SKM-1 (cell line): ENCODE data around the gene MED16.

Experiments
- DNase-seq: peaks from one replicate; lab custom pipeline; 2025; ENCODE audit not compliant: unreplicated experiment; lab: John Stamatoyannopoulos, UW

MED16 gene, protein sequence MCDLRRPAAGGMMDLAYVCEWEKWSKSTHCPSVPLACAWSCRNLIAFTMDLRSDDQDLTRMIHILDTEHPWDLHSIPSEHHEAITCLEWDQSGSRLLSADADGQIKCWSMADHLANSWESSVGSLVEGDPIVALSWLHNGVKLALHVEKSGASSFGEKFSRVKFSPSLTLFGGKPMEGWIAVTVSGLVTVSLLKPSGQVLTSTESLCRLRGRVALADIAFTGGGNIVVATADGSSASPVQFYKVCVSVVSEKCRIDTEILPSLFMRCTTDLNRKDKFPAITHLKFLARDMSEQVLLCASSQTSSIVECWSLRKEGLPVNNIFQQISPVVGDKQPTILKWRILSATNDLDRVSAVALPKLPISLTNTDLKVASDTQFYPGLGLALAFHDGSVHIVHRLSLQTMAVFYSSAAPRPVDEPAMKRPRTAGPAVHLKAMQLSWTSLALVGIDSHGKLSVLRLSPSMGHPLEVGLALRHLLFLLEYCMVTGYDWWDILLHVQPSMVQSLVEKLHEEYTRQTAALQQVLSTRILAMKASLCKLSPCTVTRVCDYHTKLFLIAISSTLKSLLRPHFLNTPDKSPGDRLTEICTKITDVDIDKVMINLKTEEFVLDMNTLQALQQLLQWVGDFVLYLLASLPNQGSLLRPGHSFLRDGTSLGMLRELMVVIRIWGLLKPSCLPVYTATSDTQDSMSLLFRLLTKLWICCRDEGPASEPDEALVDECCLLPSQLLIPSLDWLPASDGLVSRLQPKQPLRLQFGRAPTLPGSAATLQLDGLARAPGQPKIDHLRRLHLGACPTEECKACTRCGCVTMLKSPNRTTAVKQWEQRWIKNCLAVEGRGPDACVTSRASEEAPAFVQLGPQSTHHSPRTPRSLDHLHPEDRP

DNA sequence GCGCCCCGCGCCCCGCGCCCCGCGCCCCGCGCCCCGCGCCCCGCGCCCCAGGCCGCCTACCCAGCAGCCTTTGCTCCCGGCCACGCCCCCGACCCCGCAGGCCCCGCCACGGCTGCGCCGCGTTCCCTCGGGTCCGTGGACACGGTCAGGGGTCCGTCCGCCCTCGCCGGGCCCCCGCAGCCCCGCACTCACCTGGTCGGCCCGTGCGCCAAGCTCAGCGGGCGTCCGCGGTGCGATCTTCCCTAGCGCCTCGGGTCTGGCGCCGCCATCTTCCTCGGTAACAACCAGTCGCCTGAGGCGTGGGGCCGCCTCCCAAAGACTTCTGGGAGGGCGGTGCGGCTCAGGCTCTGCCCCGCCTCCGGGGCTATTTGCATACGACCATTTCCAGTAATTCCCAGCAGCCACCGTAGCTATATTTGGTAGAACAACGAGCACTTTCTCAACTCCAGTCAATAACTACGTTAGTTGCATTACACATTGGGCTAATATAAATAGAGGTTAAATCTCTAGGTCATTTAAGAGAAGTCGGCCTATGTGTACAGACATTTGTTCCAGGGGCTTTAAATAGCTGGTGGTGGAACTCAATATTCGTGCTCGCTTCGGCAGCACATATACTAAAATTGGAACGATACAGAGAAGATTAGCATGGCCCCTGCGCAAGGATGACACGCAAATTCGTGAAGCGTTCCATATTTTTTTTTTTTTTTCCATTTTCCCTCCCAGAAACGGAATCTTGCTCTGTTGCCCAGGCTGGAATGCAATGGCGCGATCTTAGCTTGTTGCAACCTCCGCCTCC, at the start of gene MED16, which contains the start of gene RNU6-9:
Gene MED16 (minus strand): TSS at position 294 of the 796 bp plus-strand sequence. CDS start 2,056 bp downstream, outside the sequence.
Gene RNU6-9 (plus strand): TSS at position 591 of the 796 bp plus-strand sequence.
- peak; percentile 88 for DNase-seq

DNA sequence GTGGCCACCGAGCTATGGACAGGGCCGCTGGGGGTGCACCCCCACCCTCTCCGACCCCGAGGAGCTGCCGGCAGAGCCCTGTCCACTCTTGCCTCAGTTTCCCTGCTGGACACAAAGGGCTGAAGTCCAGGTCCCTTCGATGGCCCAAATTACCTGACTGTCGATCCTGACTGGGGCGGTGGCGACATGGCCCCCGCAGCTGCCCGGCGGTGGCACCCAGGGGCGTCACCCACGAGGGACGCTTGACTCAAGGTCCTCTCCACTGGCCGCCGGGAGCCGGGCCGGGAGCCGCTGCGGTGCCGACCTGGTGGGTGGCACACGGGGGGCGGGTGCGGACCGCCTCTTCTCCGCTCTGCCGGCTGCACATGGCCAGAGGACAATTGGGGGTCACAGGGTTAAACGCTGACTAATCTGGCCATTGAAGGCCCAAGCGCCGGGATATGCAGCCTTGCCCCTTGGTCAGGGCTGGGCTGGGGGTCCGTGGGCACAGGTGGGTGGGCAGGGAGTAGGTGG, 49.2 kb upstream of the MED16 start:
- DNase-seq: no peak

DNA sequence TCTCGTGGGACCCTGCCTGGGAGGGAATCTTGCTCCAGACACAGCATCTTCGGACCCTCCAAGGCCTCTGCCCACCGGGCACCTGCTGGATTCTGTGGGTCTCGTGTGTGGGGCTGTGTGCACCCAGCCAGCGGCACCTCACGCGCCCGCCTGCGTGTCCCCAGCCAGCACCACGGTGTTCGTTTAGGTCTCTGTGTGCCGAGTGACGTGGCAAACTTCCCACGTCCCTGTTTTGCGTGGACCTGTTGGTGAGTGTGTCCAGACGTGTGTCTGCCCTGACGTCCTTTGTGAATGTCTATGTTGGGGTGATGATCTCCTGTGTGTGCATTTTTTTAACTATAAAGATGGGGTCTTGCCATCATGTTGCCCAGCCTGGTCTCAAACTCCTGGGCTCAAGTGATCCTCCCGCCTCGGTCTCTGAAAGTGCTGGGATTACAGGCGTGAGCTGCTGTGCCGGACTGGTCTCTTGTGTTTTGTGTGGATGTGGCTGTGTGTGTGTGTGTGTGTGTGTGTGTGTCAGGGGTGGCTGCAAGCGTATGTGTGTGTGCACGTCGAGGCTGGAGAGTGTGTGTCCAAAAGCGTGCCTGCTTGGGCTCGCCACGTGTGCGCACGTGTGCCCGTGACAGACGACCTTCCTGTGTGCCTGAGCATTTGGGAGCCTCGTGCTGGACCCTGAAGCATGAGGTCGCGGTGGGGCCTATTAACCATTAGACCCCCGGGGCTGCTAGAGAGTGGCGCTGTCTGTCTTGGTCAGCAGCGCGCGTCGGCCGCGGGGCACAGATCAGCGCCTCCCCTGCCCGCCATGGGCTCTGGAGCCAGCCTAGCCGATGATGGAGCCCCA, 48.5 kb upstream of the MED16 start:
- DNase-seq: no peak

DNA sequence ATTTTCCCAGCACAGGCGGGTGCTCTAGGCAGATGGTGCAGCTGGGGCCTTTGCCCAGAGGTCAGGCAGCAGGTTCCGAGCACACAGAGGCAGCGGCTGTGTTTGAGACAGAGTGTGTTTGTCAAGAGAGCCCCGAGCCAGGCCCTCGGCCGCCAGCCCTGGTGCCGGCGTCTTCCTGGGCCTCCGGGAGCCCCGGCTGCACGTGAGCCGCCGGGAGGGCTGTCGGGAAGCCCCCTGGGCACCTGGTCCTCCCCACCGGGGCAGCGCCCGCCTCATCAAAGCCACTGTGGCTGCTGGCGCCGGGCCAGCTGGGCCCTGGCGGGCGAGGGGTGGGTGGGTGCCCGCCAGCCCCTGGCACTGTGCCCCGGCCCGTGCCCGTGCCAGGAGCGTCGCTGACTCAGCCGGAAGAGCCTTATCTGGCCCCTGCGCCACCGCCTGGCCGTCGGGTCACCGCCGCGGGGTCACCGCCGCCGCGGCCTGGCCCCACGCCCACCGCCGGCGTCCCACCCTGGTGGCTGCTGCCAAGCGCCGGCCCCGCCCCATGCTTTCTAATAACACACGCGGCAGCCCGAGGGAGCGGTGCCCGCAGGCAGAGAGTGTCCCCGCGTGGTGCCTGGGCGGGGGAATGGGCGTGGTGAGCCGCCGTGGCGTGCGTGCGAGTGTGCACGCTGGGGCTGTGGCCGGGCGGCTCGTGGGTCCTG, 47.8 kb upstream of the MED16 start:
- DNase-seq: no peak

DNA sequence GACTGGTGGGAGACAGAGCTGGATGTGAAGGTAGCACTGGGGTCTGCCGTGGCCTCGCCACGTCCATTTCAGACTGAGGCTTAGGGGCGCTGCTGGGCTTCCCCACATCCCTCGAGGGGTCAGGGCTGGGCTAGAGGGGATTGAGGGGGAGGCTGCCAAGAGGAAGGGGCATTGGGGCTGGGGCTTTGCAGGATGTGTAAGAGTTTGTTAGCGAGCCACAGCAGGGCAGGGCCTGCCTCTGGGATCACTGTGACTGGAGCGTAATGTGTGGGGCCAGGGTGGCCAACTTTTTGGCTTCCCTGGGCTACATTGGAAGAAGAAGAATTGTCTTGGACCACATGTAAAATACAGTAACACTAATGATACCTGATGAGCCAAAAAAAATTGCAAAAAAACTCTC, 46.9 kb upstream of the MED16 start:
- no peak for DNase-seq

DNA sequence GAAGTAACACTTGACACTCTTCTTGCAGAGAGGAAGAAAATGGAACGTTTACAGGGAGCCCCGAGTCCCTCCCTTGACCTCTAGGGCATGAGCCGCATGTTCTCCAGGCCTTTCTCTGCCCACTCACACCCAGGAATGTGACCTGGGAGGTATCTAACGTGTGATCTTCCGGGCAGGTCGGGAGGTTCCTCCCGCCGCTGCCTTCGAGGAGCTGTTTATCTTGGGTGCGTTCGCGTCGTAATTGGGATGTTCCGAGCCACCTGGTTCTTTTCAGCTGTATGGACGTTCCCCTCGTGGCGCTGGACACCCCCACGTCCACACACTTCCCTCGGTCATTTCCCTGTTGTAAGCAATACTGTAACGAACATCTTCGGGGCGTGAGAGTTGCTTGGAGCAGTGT, 46.5 kb upstream of the MED16 start:
- no peak for DNase-seq

DNA sequence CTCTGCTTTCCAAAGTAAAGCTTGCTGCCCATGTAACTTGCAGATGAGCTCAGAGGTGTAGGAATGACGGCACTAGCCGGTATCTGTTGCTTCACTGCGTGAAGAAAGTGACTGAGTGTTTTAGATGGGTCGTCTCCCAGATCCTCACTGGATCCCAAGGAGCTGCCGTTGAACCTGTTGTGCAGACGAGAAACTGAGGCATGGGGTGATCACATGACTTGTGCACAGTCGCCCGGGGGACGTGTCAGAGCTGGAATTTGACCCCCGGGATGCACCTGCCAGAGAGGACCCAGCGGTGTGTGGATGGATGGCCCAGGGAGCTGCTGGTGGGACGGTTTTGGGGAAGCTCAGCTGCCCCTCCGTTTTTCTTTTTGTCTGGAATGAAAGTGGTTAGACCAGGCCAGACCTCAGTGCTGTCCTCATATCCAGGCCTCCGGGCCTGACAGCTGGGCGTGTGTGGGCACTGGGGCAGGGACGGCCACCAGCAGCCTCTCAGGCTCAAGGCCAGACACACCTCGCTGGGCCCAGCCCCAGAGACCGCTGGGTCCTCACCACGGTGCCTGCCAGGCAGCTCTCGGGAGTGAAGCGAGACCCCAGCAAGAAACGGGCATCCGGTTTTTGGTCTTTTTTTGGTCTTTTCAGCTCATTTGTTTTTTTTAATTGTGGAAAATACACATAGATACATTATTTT, 45.4 kb upstream of the MED16 start:
- no peak for DNase-seq

DNA sequence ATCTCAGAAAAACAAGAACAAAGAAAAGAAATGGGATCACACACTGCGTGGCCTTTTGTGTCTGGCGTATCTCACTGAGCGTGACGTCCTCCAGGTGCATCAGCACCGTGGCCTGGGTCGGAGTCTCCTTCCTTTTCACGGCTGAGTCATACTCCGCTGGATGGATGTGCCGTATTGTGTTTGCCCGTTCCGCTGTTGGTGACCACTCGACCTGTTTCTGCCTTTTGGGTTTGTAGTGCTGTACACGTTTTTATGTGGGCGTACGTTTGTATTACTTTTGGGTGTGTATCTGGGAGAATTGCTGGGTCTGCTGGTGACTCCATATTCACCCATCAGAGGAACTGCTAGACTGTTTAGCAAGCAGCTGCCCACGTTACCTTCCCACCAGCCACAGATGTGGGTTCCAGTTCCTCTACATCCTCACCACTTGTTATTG, 44.3 kb upstream of the MED16 start:
- DNase-seq: no peak

DNA sequence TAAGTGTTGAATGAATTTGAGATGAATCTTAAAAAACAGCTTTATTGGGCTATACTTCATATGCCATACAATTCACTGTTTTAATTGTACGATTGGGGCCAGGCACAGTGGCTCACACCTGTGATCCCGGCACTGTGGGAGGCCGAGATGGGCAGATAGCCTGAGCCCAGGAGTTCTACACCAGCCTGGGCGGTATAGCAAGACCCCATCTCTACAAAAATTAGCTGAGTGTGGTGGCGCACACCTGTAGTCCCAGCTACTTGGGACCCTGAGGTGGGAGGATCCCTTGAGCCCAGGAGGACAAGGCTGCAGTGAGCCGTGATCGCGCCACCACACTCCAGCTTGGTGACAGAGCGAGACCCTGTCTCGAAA, 43.2 kb upstream of the MED16 start:
- DNase-seq: no peak

DNA sequence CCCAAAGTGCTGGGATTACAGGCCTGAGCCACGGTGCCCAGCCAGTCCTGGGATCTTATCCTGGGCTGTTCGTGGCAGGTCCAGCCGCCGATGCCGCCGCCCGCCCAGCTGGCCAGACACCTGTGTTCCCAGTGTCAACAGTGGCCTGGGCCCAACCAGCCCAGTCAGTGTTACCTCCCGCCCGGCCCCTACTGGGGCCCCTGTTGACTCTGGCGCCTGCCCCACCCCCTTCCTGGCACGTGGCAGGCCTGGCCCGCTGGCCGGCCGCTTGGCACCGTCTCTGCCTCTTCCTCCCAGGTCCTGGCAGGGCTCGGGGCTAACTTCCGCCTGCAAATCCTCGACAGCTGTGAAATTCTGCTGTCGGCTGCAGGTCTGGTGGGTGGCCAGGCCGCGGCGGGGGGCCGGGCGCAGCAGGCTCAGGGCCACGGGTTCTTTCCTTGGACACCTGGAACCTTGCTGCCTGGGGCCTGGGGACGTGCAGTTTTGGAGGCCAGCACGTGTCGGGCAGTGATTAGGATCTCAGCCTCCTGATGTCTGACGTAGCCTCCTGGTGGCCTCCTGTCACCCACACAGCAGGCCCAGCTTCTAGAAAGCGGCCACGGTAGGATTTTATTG, 42.0 kb upstream of the MED16 start:
- no peak for DNase-seq

DNA sequence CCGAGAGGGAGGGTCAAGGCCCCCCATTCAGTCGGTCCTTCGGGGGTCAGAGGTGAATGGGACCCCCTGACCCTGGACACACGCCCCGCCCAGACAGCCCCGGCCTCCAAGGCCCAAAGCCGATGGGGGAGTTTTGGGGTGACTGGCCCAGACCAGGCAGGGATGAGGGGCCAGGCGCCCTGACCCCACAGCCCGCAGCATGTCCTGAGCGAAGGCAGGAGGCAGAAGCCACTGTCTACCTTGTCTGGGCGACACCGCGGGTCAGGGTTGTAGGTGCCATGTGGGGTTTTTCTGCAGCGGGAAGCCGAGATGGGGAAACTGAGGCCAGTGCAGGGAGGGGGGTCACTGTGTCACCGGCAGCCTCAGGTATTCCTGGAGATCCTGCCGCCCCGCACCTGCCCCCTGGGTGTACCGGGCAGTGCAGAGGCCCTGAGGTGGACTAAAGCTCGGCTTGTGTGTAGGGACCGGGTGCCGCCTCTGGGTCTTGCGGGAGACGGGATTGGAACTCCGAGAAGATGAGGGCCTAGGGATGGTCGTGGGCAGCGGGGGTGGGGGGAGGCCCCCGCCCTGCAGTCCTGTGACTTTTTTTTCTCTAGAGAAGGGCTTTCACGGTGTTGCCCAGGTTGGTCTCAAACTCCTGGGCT, 41.3 kb upstream of the MED16 start:
- DNase-seq: no peak

DNA sequence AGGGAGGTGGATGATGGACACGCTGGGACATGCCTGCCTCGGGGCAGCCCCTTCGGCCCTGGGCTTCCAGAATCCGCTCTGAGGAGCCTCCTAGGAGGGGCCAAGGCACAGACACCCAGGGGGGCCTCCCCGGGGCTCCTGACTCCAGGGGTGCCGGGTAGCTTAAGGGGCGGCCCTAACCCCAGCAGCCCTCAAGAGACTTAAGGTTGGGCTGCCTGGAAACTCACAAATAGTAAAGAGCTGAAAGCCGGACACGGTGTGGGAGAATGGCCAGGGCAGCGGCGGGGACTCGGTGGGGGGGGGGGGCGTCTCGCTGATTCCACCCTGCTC, 40.5 kb upstream of the MED16 start:
- DNase-seq: no peak

DNA sequence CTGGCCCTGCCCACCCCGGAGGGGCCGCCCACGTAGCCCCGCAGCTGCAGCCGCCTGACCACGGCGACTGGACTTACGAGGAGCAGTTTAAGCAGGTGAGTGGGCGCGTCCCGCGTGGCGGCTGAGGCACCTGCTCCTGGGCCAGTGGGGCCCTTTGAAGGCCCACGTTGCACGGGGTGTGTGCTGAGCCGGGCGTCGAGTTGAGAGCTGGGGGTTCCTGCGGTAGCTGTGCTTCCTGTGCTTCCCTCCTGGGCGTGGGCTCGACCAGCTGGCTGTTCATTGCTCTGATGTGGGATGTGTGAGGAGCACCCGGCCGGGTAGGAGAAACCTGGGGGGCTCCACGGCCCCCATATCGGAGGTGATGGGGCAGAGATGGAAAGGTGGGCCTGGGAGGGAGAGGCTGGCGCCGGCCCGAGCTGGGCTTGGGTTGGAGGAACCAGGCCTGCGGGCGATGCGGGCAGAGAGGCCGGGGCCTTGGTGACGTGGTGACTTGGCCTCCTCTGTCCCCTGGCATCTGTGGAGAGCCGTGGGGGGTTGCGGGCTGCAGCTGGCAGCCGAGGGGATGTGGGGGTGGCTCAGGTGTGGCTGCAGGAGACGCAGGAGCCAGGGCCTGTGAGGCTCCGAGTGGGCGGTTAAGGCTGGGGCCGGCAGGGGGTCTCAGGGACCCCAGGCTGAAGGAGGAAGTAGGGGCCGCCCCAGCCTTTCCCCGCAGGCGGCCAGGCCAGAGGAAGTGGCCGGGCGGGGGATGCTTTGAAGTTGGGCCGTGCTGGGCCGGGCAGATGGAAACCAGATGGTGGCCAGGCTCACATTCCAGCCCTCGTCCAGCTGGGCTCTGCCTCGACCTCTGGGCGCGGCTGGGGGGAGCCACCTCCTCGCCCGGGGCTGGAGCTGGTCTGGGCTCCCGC, 39.9 kb upstream of the MED16 start:
- no peak for DNase-seq

DNA sequence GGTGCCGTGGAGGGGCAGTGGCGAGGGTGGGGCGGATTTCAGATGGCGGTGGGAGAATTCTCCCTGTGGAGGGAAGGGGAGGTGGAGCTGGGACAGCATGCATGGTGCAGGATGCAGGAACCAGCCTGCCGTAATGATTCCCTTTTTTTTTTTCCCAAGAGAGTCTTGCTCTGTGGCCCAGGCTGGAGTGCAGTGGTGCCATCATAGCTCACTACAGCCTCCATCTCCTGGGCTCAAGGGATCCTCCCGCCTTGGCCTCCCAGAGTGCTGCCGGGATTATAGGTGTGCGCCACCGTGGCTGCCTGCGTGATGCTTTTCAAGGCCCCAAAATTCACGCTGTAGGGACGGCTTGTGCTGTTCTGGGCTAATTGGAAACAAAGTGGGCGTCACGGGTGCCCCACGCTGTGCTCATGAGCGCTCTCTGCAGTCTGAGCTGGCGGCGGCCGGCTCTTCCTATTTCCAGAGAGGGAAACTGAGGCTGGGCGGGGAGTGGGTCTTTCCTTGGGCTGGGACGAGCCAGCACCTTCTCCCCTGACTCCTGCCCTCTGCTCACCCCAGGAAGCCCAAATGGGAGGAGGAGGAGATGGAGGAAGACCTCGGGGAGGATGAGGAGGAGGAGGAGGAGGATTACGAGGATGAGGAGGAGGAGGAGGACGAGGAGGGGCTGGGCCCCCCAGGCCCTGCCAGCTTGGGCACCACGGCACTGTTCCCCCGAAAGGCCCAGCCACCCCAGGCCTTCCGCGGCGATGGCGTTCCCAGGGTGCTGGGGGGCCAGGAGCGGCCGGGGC, 39.1 kb upstream of the MED16 start:
- DNase-seq: no peak

DNA sequence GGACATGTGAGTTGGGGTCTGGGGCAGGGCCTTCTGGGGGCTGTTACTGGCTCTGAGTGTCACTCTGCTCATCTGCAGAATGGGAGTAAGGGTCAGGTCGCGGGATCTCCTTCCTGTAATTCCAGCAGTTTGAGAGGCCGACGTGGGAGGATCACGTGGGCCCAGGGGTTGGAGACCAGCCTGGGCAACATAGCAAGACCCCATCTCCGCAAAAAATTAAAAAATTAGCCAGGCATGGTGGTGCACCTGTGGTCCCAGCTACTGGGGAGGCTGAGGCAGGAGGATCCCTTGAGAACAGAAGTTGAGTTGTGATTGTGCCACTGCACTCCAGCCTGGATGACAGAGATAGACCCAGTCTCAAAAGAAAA, 36.9 kb upstream of the MED16 start:
- no peak for DNase-seq

DNA sequence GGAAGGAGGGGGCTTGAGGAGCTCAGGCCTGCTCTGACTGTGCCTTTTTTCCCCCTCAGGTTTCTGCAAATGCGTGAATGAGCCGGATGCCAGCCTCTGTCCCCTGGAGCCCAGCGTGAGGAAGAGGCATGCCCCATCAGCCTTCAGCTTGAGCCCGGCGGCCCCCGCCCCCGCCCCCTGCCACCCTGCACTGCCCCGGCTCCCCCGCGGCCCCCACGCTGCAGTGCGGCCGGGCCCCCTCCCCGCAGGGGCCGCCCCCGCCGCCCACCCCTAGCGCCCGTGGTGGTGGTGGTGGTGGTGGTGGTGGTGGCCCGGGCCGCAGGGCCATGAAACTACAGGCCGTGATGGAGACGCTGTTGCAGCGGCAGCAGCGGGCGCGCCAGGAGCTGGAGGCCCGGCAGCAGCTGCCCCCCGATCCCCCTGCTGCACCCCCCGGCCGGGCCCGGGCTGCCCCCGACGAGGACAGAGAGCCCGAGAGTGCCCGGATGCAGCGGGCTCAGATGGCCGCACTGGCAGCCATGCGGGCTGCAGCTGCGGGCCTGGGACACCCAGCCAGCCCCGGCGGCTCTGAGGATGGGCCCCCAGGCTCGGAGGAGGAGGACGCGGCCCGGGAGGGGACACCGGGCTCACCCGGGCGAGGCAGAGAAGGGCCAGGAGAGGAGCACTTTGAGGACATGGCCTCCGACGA, 36.4 kb upstream of the MED16 start:
- DNase-seq: no peak
